IMR-90 (cell line): ENCODE data around the gene KRTAP5-3.

Source experiments
- CEBPB ChIP-seq: IDR thresholded peaks from 2 replicates; pipeline ENCODE4 v1.6.1; 2012; ENCODE audit warnings: low read depth, low read length, improper control_type of control experiment
- CHD1 ChIP-seq: IDR thresholded peaks from 2 replicates; pipeline ENCODE4 v1.6.1; 2012; ENCODE audit warnings: low read depth, low read length, improper control_type of control experiment
- CTCF ChIP-seq: conservative IDR thresholded peaks from 2 replicates; pipeline ENCODE4 v1.5.1; 2012; ENCODE audit warnings: mild to moderate bottlenecking, low read depth, low read length, improper control_type of control experiment
- FOS ChIP-seq: fragments of 150-350 bp; IDR thresholded peaks from 2 replicates; pipeline ENCODE4 v1.6.1; 2016; ENCODE audit warnings: low read depth, low read length
- MAZ ChIP-seq: IDR thresholded peaks from 2 replicates; pipeline ENCODE4 v1.6.1; 2012; ENCODE audit warnings: low read depth, mild to moderate bottlenecking, low read length, improper control_type of control experiment, moderate library complexity, borderline replicate concordance
- NFE2L2 ChIP-seq: fragments of 150-350 bp; IDR thresholded peaks from 2 replicates; pipeline ENCODE4 v1.6.1; 2016; ENCODE audit warnings: low read depth, mild to moderate bottlenecking, low read length
- POLR2A ChIP-seq: IDR thresholded peaks from 2 replicates; pipeline ENCODE4 v1.6.1; 2012; ENCODE audit warnings: mild to moderate bottlenecking, low read depth, low read length
- RAD21 ChIP-seq: IDR thresholded peaks from 2 replicates; pipeline ENCODE4 v1.6.1; 2012; ENCODE audit warnings: low read length, improper control_type of control experiment
- TF ChIP-seq, protein P1 (sequence below): fragments of 150-350 bp; IDR thresholded peaks from 2 replicates; pipeline ENCODE4 v1.6.1; 2017; ENCODE audit warnings: mild to moderate bottlenecking, antibody characterized with exemption, low read length, low read depth

GRCh38 chr11:1651411-1651980 lies 43.2 kb upstream of the KRTAP5-3 start:
- TF ChIP-seq CTCF (no peak), MAZ (no peak), POLR2A (no peak), FOS (no peak), NFE2L2 (no peak), CEBPB (no peak), RAD21 (no peak), CHD1 (no peak)
- TF ChIP-seq, protein P1, sequence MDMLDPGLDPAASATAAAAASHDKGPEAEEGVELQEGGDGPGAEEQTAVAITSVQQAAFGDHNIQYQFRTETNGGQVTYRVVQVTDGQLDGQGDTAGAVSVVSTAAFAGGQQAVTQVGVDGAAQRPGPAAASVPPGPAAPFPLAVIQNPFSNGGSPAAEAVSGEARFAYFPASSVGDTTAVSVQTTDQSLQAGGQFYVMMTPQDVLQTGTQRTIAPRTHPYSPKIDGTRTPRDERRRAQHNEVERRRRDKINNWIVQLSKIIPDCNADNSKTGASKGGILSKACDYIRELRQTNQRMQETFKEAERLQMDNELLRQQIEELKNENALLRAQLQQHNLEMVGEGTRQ = no peak
